Breast epithelium (tissue), 4 donors: ENCODE data around the gene PTMS. TPM values are rescaled to one million over a fixed set of nuclear protein-coding genes. Genes with fewer than 3 reads are reported as not detected.

Experiments
- DNase-seq, 2 donors: peaks; one replicate each; pipeline ENCODE4 v3.0.0-alpha.2; 2019; ENCODE audit warnings: low spot score in 2 of 2
- H3K27ac ChIP-seq, 2 donors: fragments of 200-600 bp; sonication (generic) in 1 of 2; one replicate each; pipeline ENCODE4 v1.5.1; 2016 to 2019; ENCODE audit warnings: mild to moderate bottlenecking in 1 of 2
- H3K27me3 ChIP-seq, 2 donors: fragments of 200-600 bp; sonication (generic) in 1 of 2; one replicate each; pipeline versions ENCODE4 v1.5.1 to v1.6.0; 2017 to 2019; ENCODE audit warnings: control low read depth in 1 of 2, mild to moderate bottlenecking in 1 of 2
- H3K36me3 ChIP-seq: fragments of 200-600 bp; one replicate; pipeline ENCODE4 v1.5.1; 2019
- H3K4me1 ChIP-seq, 2 donors: fragments of 200-600 bp; sonication (generic); one replicate each; pipeline ENCODE4 v1.5.1; 2016 to 2019; ENCODE audit warnings: control low read depth in 1 of 2
- H3K4me3 ChIP-seq, 3 donors: fragments of 200-600 bp; sonication (generic); 1 replicate in 2 of 3; 2 replicates in 1 of 3; pipeline ENCODE4 v1.5.1; 2016 to 2019; ENCODE audit warnings: mild to moderate bottlenecking in 3 of 3, moderate library complexity in 2 of 3
- H3K9me3 ChIP-seq, 2 donors: fragments of 200-600 bp; sonication (generic) in 1 of 2; one replicate each; pipeline ENCODE4 v1.5.1; 2016 to 2019; ENCODE audit warnings: control low read depth in 1 of 2
- POLR2A ChIP-seq: fragments of 450-650 bp; IDR thresholded peaks from one replicate; pipeline ENCODE4 v1.6.1; 2016; ENCODE audit warnings: antibody characterized with exemption, mild to moderate bottlenecking, moderate library complexity
- POLR2AphosphoS5 ChIP-seq, 3 donors: sonication (generic); formaldehyde crosslinking; IDR thresholded peaks; one replicate each; pipeline ENCODE4 v1.6.1; 2017; ENCODE audit warnings: antibody characterized with exemption in 3 of 3
- intact Hi-C: fragments of 100-400 bp; cut with DNase I; formaldehyde crosslinking; loops from one replicate; pipeline ENCODE4 v1.15.1; 2023; ENCODE audit warnings: low total_unique reads
- total RNA-seq, 3 donors: library from RNA; depleted of rRNA; stranded (reverse); fragments of >200 nt; gene quantifications; one replicate each; pipeline ENCODE4 v1.1.0, GENCODE V29; 2016
- TF ChIP-seq, protein P1 (sequence below), 3 donors: fragments of 450-650 bp; IDR thresholded peaks; one replicate each; pipeline ENCODE4 v1.5.1; 2016 to 2017; ENCODE audit warnings: antibody characterized with exemption in 3 of 3, mild to moderate bottlenecking in 3 of 3, moderate library complexity in 3 of 3

Gene PTMS
- total RNA-seq, 3 donors from 2014 or later, result 70.9 to 101 (median 85.8) TPM

DNA sequence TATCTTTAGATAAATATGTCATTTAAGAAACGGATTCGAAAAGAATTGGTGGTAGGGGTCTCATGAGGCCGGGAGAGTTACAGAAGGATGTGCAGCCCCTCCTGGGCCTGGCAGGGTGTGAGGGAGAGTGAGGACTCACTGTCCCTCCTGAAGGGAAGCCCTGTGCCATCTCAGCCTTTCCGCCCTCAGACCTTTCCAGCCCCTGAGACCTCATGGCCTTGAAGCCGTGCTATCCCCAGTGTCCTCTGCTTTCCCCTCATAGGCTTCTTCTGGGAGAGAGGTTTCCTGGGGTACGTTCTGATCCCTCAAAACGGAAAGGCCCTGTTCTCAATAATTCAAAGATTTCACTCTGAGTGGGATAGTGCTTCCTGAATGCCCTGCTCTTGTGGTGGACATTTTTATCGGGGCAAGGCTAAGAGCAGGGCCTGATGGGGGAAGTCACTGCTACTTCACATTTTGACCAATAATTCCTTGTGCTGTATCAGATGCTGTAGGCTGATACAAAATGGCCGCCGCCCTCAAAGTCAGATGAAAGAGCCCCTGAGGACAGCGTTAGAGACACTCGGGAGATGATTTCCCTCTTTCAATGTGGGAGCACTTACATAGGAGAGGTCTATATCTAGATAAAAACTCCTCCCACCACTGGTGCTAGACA, 24.5 kb downstream of the PTMS start:
- Histone ChIP-seq H3K27ac (no peak overlapping the region), H3K4me3 (peak overlapping the region in 1 of 3 donors; percentile 30), H3K9me3 (no peaks in the 10 kb centered on the region), H3K4me1 (no peaks in the 10 kb centered on the region), H3K36me3 (no peaks in the 10 kb centered on the region), H3K27me3 (no peaks in the 10 kb centered on the region)
- DNase-seq, result no peak
- TF ChIP-seq, protein P1, sequence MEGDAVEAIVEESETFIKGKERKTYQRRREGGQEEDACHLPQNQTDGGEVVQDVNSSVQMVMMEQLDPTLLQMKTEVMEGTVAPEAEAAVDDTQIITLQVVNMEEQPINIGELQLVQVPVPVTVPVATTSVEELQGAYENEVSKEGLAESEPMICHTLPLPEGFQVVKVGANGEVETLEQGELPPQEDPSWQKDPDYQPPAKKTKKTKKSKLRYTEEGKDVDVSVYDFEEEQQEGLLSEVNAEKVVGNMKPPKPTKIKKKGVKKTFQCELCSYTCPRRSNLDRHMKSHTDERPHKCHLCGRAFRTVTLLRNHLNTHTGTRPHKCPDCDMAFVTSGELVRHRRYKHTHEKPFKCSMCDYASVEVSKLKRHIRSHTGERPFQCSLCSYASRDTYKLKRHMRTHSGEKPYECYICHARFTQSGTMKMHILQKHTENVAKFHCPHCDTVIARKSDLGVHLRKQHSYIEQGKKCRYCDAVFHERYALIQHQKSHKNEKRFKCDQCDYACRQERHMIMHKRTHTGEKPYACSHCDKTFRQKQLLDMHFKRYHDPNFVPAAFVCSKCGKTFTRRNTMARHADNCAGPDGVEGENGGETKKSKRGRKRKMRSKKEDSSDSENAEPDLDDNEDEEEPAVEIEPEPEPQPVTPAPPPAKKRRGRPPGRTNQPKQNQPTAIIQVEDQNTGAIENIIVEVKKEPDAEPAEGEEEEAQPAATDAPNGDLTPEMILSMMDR (IDR thresholded peaks at IDR 0.05), result no peak
- no peak for TF ChIP-seq POLR2A
- TF ChIP-seq POLR2AphosphoS5 (IDR thresholded peaks at IDR 0.05), result no peak
- intact Hi-C loops, result no loop called here

DNA sequence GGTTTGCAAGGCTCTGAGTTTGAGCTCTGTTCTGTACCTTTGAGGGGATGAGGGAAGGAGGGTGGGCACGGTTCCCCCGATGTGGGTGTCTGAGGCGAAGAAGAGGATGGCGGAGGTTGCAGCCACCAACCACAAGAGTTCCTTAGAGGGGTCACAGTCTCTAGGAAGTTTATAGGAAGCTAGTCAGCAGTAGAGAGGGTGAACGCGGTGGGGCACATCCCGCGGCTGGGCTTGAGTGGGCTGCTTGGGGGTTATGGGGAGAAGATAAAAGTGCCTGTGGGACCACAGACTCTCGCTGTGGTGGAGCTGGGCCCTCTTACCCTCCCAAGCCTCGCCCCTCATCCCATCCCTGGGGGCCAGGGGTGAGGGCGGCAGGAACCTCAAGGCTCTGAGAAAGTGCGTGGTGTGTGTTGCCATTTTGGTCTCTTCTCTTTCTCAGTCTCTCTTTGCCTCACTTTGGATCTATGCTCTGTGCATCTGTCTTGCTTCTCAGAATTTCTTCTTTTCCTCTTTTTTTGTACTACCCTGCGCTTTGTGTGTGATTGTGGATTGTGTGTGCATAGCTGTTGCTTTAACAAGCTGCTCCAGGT, 25.9 kb downstream of the PTMS start:
- Histone ChIP-seq H3K36me3 (no peaks in the 10 kb centered on the region), H3K4me1 (no peaks in the 10 kb centered on the region), H3K27me3 (no peaks in the 10 kb centered on the region), H3K9me3 (no peaks in the 10 kb centered on the region), H3K4me3 (peak overlapping the region in 1 of 3 donors; percentile 7), H3K27ac (no peak overlapping the region)
- no peak for DNase-seq
- TF ChIP-seq POLR2A (no peak), POLR2AphosphoS5 (IDR thresholded peaks at IDR 0.05) (no peak)
- TF ChIP-seq, protein P1 (IDR thresholded peaks at IDR 0.05), result no peak
- intact Hi-C loops, result no loop called here

DNA sequence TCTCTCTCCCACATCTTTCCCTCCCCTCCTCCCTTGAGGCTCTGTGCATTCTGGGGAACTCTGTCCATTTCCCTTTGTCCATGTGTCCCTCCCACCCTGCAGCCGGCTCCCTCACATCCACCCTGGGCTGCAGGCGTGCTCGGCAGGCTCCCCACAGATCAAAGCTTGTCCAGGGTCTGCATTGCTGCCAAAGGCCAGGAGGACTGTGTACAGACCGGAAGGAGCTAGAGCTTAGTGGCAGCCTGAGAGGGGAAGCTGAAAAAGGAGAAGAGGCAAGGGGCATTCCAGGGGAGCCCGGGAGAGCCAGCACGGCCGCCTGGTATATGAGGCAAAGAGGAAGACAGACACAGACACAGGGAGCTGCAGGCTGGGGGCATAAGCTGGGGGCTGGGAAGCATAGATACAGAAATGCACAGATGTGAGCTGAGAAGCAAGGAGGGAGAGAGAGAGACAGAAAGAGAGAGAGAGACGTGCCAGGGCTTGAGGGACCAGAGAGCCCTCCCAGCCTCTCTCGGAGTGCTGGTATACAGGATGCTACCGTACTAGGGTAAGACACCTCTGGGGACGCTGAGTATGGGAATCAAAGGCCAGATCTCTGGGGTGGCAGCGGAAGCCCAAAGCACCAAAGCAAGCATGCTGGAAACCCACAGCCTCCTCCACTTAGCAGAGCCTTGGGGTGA, 26.5 kb downstream of the PTMS start:
- no peaks in the 10 kb centered on the region for H3K36me3 ChIP-seq
- peak overlapping the region; percentile 3 to 28 (median 7) for H3K4me3 ChIP-seq
- no peaks in the 10 kb centered on the region for H3K4me1 ChIP-seq
- H3K27ac ChIP-seq, result no peak overlapping the region
- H3K27me3 ChIP-seq, result no peaks in the 10 kb centered on the region
- intact Hi-C loops, result no loop called here
- DNase-seq, result no peak
- H3K9me3 ChIP-seq, result no peaks in the 10 kb centered on the region
- TF ChIP-seq, protein P1 (IDR thresholded peaks at IDR 0.05), result no peak
- TF ChIP-seq POLR2A, result no peak
- TF ChIP-seq POLR2AphosphoS5 (IDR thresholded peaks at IDR 0.05), result no peak

DNA sequence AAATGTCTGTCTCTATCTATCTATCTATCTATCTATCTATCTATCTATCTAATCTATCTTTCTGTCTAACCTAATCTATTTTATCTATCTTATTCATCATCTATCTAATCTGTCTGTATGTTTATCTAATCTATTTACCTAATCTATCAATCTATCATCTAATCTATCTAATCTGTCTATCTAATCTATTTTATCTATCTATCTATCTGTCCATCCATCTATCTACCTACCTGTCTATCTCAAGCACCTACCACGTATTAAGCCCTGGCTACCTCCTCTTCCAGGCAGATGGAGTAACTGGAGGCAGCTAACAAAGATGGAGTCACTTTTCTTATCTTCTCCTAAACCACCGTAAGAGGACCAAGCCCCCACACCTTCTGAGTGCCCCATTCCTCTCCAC, 28.9 kb downstream of the PTMS start:
- no peaks in the 10 kb centered on the region for H3K9me3 ChIP-seq
- H3K4me3 ChIP-seq, result no peak overlapping the region
- H3K4me1 ChIP-seq, result no peaks in the 10 kb centered on the region
- DNase-seq, result no peak
- no peaks in the 10 kb centered on the region for H3K36me3 ChIP-seq
- no peak for TF ChIP-seq POLR2AphosphoS5 (IDR thresholded peaks at IDR 0.05)
- TF ChIP-seq, protein P1 (IDR thresholded peaks at IDR 0.05), result no peak
- TF ChIP-seq POLR2A, result no peak
- intact Hi-C loops, result no loop called here
- H3K27ac ChIP-seq, result no peak overlapping the region
- H3K27me3 ChIP-seq, result no peaks in the 10 kb centered on the region

DNA sequence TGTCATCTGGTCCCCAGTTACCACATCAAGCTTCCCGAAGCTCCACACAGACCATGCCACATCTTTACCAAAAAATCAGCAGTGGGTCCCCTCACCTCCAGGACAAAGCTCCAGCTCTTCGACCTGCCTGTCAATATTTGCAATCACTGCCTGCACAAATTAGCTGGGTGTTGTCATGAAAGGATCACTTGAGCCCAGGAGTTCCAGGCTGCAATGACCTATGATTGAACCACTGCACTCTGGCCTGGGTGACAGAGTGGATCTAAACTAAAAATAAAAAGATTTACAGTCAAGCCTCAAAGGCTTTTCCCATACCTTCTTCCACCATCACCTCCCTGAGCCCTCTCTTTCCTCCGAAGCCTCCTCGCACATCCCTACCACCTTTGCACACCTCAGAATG, 30.4 kb downstream of the PTMS start:
- Histone ChIP-seq H3K27me3 (no peaks in the 10 kb centered on the region), H3K9me3 (no peaks in the 10 kb centered on the region), H3K36me3 (no peaks in the 10 kb centered on the region), H3K27ac (no peak overlapping the region), H3K4me3 (no peak overlapping the region), H3K4me1 (no peaks in the 10 kb centered on the region)
- TF ChIP-seq, protein P1 (IDR thresholded peaks at IDR 0.05), result no peak
- TF ChIP-seq POLR2A (no peak), POLR2AphosphoS5 (IDR thresholded peaks at IDR 0.05) (no peak)
- no peak for DNase-seq
- intact Hi-C loops, result no loop called here
